Stimulated activated CD4-positive, alpha-beta T cell treated with anti-CD3 and anti-CD28 coated beads, TNF-alpha, amount 100 ng/mL, for 4 hours (primary cell): ENCODE measurements around the gene AKT2.
"Not testable (repeated sequence)": the region's sequence is repeated elsewhere in the genome, so short reads cannot be mapped to it uniquely, and the experiment has no call there.

Source experiments
- DNase-seq, 3 experiments: peaks; one replicate each; pipeline ENCODE4 v3.0.0-alpha.2; 2020; ENCODE audit warnings: low read depth in 3 of 3

Gene AKT2

GRCh38 chr19:40219029-40219428, 66.1 kb downstream of the AKT2 start:
- DNase-seq: not testable (repeated sequence)

- DNase-seq: peak in 1 of 3 experiments; percentile 20
Observed at GRCh38 chr19:40217934-40218890, 66.9 kb downstream of the AKT2 start, which contains the start of gene TTC9B. Gene TTC9B (minus strand): TSS chr19:40218384. CDS start chr19:40218381, 3 bp downstream.

- no peak for DNase-seq
Observed at GRCh38 chr19:40217027-40217810, 67.9 kb downstream of the AKT2 start.

- DNase-seq: no peak
Observed at GRCh38 chr19:40216777-40217026, 68.4 kb downstream of the AKT2 start.

- DNase-seq: no peak
Observed at GRCh38 chr19:40216013-40216776, 69.0 kb downstream of the AKT2 start.

GRCh38 chr19:40214936-40215335, 70.2 kb downstream of the AKT2 start:
- no peak for DNase-seq

GRCh38 chr19:40213882-40214570, 71.1 kb downstream of the AKT2 start:
- no peak for DNase-seq

- no peak for DNase-seq
Observed at GRCh38 chr19:40213251-40213829, 71.8 kb downstream of the AKT2 start.

GRCh38 chr19:40210889-40211288, 74.3 kb downstream of the AKT2 start:
- DNase-seq: no peak

GRCh38 chr19:40208602-40209001, 76.5 kb downstream of the AKT2 start:
- DNase-seq: no peak

- no peak for DNase-seq
Observed at GRCh38 chr19:40205760-40206159, 79.4 kb downstream of the AKT2 start.

- DNase-seq: no peak
Observed at GRCh38 chr19:40204381-40204780, 80.8 kb downstream of the AKT2 start.

GRCh38 chr19:40200341-40201099, 84.6 kb downstream of the AKT2 start:
- DNase-seq: no peak

- DNase-seq: no peak
Observed at GRCh38 chr19:40198272-40198990, 86.7 kb downstream of the AKT2 start.

GRCh38 chr19:40193587-40193849, 91.6 kb downstream of the AKT2 start:
- no peak for DNase-seq

- no peak for DNase-seq
Observed at GRCh38 chr19:40192758-40193586, 92.2 kb downstream of the AKT2 start.

GRCh38 chr19:40191836-40192646, 93.1 kb downstream of the AKT2 start:
- DNase-seq: no peak
